Measurements from ENCODE around the gene ENOX1. TPM values are rescaled to one million over a fixed set of nuclear protein-coding genes. Genes with fewer than 3 reads are reported as not detected.
A peak's percentile ranks its signal among the peaks of the same experiment; 100 is the strongest.

Gene ENOX1
- total RNA-seq, 1 donor from 2014 or later = 2.0 TPM

- no peaks in the 10 kb centered on the region for H3K27me3 Mint-ChIP-seq (ENCODE audit: low read depth)
- no peak overlapping the region for H3K4me3 Mint-ChIP-seq (ENCODE audit: unreplicated experiment)
- no peaks in the 10 kb centered on the region for H3K36me3 Mint-ChIP-seq (ENCODE audit: low read depth)
- no peak overlapping the region for H3K27ac Mint-ChIP-seq (ENCODE audit: unreplicated experiment)
- no peaks in the 10 kb centered on the region for H3K9me3 Mint-ChIP-seq (ENCODE audit: low read depth)
- H3K4me1 Mint-ChIP-seq (ENCODE audit: low read depth) = peaks cover 11% of the 10 kb centered on the region
- TF ChIP-seq CTCF (IDR thresholded peaks at IDR 0.05) = no peak
- DNase-seq (ENCODE audit: low spot score) = no peak
These were observed 58.9 kb downstream of the ENOX1 start for GRCh38 chr13:43727856-43728255.

DNA sequence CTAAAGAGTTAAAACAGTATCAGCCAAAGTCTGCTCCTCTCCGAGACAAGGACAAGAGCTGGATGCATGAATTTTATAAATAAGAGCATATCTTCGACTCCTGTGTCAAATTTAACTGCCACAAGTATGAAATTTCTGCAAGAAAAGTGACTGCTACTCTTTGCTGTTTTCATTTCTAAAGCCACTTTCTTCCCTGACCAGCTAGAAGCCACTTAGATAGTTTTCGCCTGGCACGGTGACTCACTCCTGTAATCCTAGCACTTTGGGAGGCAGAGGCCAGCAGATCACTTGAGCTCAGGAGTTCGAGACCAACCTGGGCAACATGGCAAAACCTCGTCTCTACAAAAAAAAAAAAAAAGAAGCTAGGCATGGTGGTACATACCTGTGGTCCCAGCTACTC, 61.3 kb downstream of the ENOX1 start:
- no peaks in the 10 kb centered on the region for H3K27me3 Mint-ChIP-seq (ENCODE audit: low read depth)
- TF ChIP-seq CTCF (IDR thresholded peaks at IDR 0.05) = no peak
- no peak overlapping the region for H3K4me3 Mint-ChIP-seq (ENCODE audit: unreplicated experiment)
- H3K4me1 Mint-ChIP-seq (ENCODE audit: low read depth) = peaks cover 10% of the 10 kb centered on the region
- H3K36me3 Mint-ChIP-seq (ENCODE audit: low read depth) = no peaks in the 10 kb centered on the region
- no peak for DNase-seq (ENCODE audit: low spot score)
- H3K9me3 Mint-ChIP-seq (ENCODE audit: low read depth) = no peaks in the 10 kb centered on the region
- H3K27ac Mint-ChIP-seq (ENCODE audit: unreplicated experiment) = no peak overlapping the region

- Mint-ChIP-seq H3K27ac (ENCODE audit: unreplicated experiment) (no peak overlapping the region), H3K27me3 (ENCODE audit: low read depth) (no peaks in the 10 kb centered on the region), H3K36me3 (ENCODE audit: low read depth) (peaks cover 2% of the 10 kb centered on the region), H3K4me3 (ENCODE audit: unreplicated experiment) (no peak overlapping the region), H3K9me3 (ENCODE audit: low read depth) (peaks cover 5% of the 10 kb centered on the region), H3K4me1 (ENCODE audit: low read depth) (peaks cover 6% of the 10 kb centered on the region)
- DNase-seq (ENCODE audit: low spot score) = no peak
- TF ChIP-seq CTCF (IDR thresholded peaks at IDR 0.05) = no peak
These were observed 65.9 kb downstream of the ENOX1 start for GRCh38 chr13:43720780-43721397.

DNA sequence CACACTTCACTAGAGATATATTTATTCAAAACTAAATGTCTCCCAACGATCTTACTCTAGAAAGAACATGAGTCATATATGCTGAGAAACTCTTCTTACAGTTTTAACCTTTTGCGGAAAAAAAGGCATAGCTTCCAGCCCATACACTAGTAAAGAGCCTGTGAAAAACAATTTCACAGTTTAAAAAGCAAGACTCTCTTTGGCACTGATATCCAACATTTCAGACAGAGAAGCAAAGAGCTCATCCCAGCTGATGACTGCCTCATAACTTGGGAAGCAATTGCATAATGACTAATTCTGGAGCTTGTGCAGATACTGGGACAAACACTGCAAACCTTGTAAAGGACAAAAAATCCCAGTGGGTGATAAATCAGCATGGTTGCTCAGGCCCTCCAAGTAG, 88.0 kb downstream of the ENOX1 start:
- H3K9me3 Mint-ChIP-seq (ENCODE audit: low read depth) = no peaks in the 10 kb centered on the region
- no peak for DNase-seq (ENCODE audit: low spot score)
- peak overlapping the region; percentile 57 for H3K27ac Mint-ChIP-seq (ENCODE audit: unreplicated experiment)
- H3K4me3 Mint-ChIP-seq (ENCODE audit: unreplicated experiment) = no peak overlapping the region
- no peaks in the 10 kb centered on the region for H3K36me3 Mint-ChIP-seq (ENCODE audit: low read depth)
- H3K4me1 Mint-ChIP-seq (ENCODE audit: low read depth) = peaks cover 30% of the 10 kb centered on the region
- no peak for TF ChIP-seq CTCF (IDR thresholded peaks at IDR 0.05)
- no peaks in the 10 kb centered on the region for H3K27me3 Mint-ChIP-seq (ENCODE audit: low read depth)

DNA sequence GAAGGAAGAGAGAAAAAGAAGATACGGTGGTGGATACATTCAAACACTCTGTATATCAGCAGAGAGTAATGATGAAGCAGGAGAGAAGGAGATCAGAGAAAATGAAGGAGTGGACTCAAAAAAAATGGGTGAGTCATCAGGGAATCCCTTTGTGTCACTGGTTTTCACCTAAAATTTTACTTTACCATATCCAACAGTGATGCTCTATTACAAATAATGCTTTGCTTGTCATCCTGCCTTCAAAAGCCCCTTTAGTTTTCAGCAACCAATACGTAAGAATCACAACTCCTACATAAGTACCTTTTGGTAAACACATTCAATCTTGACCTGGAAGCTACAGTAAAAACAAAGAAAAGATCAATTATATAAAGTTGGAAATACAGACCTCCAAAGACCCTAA, 88.8 kb downstream of the ENOX1 start:
- no peak for TF ChIP-seq CTCF (IDR thresholded peaks at IDR 0.05)
- Mint-ChIP-seq H3K4me3 (ENCODE audit: unreplicated experiment) (no peak overlapping the region), H3K27ac (ENCODE audit: unreplicated experiment) (peak overlapping the region; percentile 46), H3K4me1 (ENCODE audit: low read depth) (peaks cover 30% of the 10 kb centered on the region), H3K9me3 (ENCODE audit: low read depth) (no peaks in the 10 kb centered on the region), H3K27me3 (ENCODE audit: low read depth) (no peaks in the 10 kb centered on the region), H3K36me3 (ENCODE audit: low read depth) (no peaks in the 10 kb centered on the region)
- DNase-seq (ENCODE audit: low spot score) = no peak
